Neural crest cell (in vitro differentiated cells): ENCODE data around the gene OSCAR. TPM values are rescaled to one million over a fixed set of nuclear protein-coding genes. Genes with fewer than 3 reads are reported as not detected.

Experiments
- DNase-seq: peaks from one replicate; pipeline ENCODE4 v3.0.0; 2021; ENCODE audit warnings: low read depth, mixed read lengths, low spot score
- H3K27ac Mint-ChIP-seq: one replicate; pipeline ENCODE4 v1.8.0; 2021; ENCODE audit warnings: mild to moderate bottlenecking, mixed read lengths; ENCODE audit not compliant: unreplicated experiment
- H3K27me3 Mint-ChIP-seq: 2 replicates; pipeline ENCODE4 v1.8.0; 2021; ENCODE audit warnings: low read depth, mild to moderate bottlenecking, mixed read lengths
- H3K36me3 Mint-ChIP-seq: 2 replicates; pipeline ENCODE4 v1.8.0; 2021; ENCODE audit warnings: low read depth, mild to moderate bottlenecking, mixed read lengths
- H3K4me1 Mint-ChIP-seq: 2 replicates; pipeline ENCODE4 v1.8.0; 2021; ENCODE audit warnings: mixed read lengths
- H3K4me3 Mint-ChIP-seq: one replicate; pipeline ENCODE4 v1.8.0; 2021; ENCODE audit warnings: mild to moderate bottlenecking, mixed read lengths
- H3K9me3 Mint-ChIP-seq: 2 replicates; pipeline ENCODE4 v1.8.0; 2021; ENCODE audit warnings: mixed read lengths
- total RNA-seq: library from RNA; stranded (reverse); gene quantifications from 2 replicates; pipeline ENCODE4 v1.2.1, GENCODE V29; 2021
- TF ChIP-seq, protein P1 (sequence below): fragments of 200-600 bp; sonication (generic); conservative IDR thresholded peaks from 2 replicates; pipeline ENCODE4 v1.5.0; 2021; ENCODE audit warnings: antibody characterized with exemption, mild to moderate bottlenecking

Gene OSCAR
- total RNA-seq, 1 donor from 2014 or later = not detected

DNA sequence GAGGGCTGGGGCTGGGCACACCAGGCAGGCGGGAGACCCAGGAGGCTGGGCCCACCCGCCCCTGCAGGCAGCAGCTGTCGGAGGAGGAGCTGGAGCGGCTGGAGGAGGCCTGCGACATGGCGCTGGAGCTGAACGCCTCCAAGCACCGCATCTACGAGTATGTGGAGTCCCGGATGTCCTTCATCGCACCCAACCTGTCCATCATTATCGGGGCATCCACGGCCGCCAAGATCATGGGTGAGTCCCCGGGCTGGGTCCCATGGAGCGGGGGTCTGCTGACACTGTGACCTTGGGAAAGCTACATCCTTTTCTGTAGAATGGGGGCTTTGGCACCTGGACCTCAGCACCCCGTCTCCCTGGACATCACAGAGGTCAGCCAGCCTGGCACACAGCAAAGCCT is 23.1 kb upstream of the OSCAR start:
- Mint-ChIP-seq H3K4me3 (no peak overlapping the region), H3K9me3 (no peaks in the 10 kb centered on the region), H3K36me3 (no peaks in the 10 kb centered on the region), H3K27me3 (no peaks in the 10 kb centered on the region), H3K4me1 (no peaks in the 10 kb centered on the region), H3K27ac (no peak overlapping the region)
- no peak for DNase-seq
- TF ChIP-seq, protein P1, sequence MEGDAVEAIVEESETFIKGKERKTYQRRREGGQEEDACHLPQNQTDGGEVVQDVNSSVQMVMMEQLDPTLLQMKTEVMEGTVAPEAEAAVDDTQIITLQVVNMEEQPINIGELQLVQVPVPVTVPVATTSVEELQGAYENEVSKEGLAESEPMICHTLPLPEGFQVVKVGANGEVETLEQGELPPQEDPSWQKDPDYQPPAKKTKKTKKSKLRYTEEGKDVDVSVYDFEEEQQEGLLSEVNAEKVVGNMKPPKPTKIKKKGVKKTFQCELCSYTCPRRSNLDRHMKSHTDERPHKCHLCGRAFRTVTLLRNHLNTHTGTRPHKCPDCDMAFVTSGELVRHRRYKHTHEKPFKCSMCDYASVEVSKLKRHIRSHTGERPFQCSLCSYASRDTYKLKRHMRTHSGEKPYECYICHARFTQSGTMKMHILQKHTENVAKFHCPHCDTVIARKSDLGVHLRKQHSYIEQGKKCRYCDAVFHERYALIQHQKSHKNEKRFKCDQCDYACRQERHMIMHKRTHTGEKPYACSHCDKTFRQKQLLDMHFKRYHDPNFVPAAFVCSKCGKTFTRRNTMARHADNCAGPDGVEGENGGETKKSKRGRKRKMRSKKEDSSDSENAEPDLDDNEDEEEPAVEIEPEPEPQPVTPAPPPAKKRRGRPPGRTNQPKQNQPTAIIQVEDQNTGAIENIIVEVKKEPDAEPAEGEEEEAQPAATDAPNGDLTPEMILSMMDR = no peak

DNA sequence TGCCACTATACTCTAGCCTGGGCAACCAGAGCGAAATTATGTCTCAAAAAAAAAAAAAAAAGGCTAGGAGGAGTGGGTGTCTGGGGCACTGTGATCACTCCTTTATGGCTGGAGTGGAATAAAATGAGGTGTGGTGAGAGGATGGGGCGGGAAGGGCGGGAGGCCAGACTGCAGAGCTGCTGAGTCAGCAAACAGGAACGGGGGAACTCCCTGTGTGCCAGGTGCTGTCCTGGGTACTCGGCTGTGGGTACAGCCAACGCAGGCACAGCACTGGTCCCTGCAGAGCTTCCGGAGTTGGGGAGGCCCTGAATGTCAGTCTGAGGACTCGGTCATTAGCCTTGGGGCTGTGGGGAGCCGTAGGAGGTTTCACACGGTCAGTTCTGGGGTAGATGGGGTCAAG is 20.7 kb upstream of the OSCAR start:
- DNase-seq = no peak
- H3K9me3 Mint-ChIP-seq = no peaks in the 10 kb centered on the region
- TF ChIP-seq, protein P1 = no peak
- H3K4me3 Mint-ChIP-seq = no peak overlapping the region
- no peaks in the 10 kb centered on the region for H3K36me3 Mint-ChIP-seq
- H3K27me3 Mint-ChIP-seq = no peaks in the 10 kb centered on the region
- peaks cover 4% of the 10 kb centered on the region for H3K4me1 Mint-ChIP-seq
- no peak overlapping the region for H3K27ac Mint-ChIP-seq

DNA sequence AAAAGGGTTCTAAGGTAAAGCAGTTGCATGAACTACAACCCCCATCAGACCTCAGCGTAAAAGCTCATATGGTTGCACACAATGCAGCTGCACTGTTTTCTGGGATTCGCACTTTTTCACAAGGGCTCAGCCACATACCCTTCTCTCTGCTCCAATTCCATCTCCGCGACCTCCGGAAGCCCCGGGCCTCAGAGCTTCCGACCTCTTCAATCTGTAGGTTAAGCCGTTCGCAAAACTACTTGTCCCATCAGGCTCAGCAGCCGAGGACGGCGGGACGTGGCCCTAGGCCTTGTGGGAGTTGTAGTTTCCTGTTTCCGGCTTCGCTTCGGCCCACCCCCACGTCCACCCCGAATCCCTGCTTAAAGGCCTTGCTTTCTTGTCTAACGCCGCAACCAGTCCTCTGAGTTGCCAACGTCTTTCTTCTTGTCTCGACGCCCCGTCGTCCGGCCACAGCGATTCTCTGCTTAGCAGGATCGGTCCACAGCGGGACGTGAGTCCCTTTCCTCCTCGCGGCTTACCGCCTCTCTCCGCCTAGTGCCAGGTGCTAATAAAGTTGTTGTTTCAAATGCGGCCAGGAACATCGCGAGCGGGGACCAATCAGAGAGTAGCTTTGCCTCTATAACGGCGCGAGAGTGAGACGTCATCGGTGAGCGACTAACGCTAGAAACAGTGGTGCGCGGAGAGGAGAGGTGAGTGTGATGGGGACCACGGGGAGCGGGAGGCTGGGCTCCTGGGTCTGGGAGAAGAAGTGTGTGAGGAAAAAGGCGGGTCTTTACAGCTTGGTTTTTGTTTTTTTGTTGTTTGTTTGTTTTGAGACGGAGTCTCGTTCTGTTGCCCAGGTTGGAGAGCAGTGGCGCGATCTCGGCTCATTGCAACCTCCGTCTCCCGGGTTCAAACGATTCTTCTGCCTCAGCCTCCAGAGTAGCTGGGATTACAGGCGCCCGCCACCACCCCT is 14.8 kb upstream of the OSCAR start, which contains the start of the genes PRPF31 and TFPT:
Gene PRPF31 (plus strand): TSS at position 646 of the 955 bp plus-strand sequence. CDS start 2,525 bp downstream, outside the sequence.
Gene TFPT (minus strand): TSS at position 549 of the 955 bp plus-strand sequence. CDS start 388 bp downstream, at position 161.
- peak within 1 kb of the TSS; percentile 89 for H3K4me3 Mint-ChIP-seq
- TF ChIP-seq, protein P1 = no peak
- peak within 1 kb of the TSS; percentile 96 for H3K27ac Mint-ChIP-seq
- peaks cover 3% of the 10 kb centered on the region for H3K27me3 Mint-ChIP-seq
- peak; percentile 88 for DNase-seq
- H3K36me3 Mint-ChIP-seq = peaks cover 3% of the 10 kb centered on the region
- H3K4me1 Mint-ChIP-seq = peaks cover 29% of the 10 kb centered on the region
- no peaks in the 10 kb centered on the region for H3K9me3 Mint-ChIP-seq

DNA sequence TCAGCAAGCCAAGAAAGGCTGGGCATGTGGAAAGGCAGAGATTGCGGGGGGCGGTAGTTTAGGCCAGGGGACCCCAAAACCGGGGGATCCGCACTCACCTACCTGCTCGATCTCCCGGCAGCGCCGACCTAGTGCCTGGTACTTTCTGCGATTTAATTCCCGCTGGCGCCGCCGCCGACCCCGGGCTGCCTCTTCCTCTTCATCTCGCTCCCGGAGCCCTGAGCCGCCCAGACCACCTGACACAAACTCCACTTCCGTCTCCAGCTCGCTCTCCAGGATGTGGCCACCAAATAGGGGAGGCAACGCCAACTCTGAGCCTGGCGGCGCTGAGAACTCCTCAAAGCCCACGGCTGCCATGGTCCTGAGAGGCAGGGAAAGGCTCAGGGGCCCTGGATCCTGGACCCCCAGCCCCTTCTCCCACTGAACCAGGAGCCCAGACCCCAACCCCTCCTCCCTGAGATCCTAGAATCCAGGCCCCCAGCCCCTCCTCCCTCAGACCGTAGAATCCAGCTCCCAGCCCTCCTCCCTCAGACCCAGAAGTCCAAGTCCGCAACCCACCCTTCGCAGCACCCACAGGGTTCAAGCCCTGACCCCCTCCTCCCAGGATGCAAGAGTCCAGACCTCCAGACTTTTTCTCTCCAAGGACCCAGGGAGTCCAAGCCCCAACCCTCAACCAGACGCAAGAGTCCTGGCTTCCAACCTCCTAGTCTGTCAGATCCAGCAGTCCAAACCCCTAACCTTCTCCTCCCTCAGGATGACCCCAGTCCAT is 13.9 kb upstream of the OSCAR start:
- Mint-ChIP-seq H3K4me1 (peaks cover 29% of the 10 kb centered on the region), H3K4me3 (peak overlapping the region; percentile 89), H3K36me3 (peaks cover 3% of the 10 kb centered on the region), H3K9me3 (no peaks in the 10 kb centered on the region), H3K27ac (peak overlapping the region; percentile 96), H3K27me3 (peaks cover 3% of the 10 kb centered on the region)
- DNase-seq = no peak
- TF ChIP-seq, protein P1 = no peak

DNA sequence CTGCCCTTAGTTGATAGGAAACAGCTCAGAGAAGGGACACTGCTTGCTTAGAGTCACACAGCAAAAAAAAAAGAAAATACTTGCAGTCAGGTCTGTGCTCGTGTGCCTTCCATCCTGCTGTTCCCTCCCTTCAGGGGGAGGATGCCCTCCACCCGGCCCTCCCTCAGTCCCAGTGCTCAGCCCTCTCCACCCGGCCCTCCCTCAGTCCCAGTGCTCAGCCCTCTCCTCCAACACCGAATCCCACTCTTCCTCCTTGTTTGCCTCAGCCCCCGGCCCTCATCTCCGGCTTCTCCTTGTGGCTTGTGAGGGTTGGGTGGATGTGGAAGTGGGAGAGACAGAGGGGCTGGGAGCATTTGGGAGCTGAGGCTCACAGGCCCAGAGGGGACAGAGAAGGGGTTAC is 9.0 kb upstream of the OSCAR start:
- H3K9me3 Mint-ChIP-seq = no peaks in the 10 kb centered on the region
- no peak overlapping the region for H3K27ac Mint-ChIP-seq
- H3K36me3 Mint-ChIP-seq = peaks cover 5% of the 10 kb centered on the region
- TF ChIP-seq, protein P1 = no peak
- peak overlapping the region; percentile 12 for H3K4me3 Mint-ChIP-seq
- peaks cover 16% of the 10 kb centered on the region for H3K4me1 Mint-ChIP-seq
- DNase-seq = no peak
- no peaks in the 10 kb centered on the region for H3K27me3 Mint-ChIP-seq
